Right hindlimb (tissue), 1 donor: ENCODE results near the gene ETS2.

Experiments used
- DNase-seq: peaks from one replicate; pipeline ENCODE4 v3.0.0-alpha.2; 2018

Gene ETS2

DNA sequence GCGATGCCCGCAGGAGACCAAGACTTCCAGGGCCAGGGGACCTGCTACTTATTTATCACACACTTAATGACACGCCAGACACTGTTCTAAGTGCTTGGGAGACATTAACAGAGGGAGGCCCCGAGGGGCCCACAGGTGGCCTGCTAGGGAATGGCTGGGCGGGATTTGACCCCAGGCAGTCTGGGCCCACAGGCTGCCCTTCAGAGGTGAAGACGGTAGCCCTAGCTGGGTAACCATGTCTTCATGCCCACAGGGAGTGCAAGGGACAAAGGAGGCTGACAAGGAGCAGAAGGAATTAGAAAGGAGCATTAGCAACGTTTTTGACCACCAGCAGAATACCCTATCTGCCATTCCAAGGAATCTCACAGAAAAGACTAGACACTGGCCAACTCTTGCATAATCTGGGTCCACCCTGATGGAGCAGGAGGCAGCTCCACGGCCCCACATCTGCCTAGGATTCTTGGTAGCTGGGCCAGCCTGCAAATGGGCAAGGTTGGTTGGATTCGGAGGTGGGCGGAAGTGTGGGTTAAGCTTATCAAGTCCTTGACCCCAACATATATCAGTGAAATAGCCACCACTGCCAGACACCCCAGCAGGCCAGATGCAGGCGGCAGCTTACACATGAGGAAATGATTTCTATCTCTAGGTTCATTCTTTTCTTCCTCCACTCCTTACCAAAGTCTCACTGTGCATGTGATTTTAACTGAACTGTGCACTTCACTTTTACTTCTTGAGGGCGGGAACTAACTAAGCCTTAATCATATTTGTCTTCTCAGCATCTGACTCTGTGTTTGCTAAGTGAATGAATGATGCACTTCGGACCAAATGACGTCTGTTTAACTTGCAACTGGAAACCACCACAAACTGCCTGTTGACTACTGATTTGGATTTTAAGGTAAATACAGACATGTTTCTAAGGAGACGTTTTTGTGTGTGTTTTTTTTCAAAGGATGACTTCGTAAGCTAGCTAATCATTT, 3.4 kb upstream of the ETS2 start:
- DNase-seq = no peak

DNA sequence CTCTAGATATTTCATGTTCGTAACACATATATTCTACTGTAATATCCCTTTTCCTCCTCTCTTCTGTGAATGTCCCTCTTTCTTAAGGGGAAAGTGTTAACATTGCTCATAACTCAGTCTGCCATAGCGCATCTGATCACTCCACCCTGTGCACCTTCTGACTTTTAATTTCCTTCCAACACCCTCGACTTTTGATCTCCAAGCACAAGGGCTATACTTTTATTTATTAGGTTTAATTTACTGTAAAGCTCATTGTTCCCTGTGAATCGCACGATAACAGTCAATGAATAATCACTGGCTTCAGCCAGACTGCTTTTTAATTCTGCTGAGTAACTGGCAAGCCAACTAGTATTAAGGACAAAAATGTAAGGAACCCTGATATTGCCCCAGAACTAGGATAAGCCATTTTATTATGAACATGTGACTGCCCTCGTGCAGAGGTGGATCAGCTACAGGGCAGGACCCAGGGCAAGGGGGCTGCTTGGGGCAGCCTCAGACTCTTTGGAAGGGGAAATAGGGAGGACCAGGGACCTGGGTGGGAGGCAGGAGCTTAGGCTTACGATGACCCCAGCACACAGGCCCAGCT, 2.6 kb upstream of the ETS2 start:
- no peak for DNase-seq

DNA sequence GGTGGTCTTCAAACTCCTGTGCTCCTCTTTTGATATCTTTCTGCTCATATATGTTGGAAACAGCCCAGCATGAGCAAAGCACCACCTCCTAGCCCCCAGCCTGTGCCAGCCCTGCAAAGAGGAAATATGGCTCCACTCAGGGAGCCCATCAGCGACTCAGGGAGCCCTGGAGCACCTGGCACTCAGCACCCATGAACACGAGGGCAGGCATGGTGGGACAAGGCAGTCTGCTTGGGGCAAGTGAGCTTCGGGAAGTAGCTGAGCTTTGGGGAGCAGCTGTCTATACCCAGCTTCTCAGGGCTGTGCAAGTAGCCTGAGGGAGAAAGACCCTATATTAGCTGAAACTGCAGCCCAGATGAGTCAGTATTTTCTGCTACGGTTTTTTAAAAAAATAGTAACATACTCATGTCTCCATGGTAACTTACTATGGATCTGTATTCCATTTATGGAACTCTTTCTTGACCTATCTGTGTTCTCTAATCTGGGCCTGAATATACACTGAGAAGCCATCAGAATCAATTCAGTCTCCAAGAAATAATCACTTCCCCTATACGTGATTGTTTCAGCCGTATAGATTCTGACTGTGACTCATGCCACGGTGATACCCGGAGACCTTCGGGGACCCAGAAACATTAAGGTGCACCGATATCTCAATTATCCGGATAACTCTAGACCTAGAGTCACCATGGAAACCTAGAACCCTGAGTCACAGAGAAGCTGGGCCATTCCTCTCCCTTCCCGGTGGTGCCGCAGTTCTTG, 1.5 kb upstream of the ETS2 start:
- no peak for DNase-seq

DNA sequence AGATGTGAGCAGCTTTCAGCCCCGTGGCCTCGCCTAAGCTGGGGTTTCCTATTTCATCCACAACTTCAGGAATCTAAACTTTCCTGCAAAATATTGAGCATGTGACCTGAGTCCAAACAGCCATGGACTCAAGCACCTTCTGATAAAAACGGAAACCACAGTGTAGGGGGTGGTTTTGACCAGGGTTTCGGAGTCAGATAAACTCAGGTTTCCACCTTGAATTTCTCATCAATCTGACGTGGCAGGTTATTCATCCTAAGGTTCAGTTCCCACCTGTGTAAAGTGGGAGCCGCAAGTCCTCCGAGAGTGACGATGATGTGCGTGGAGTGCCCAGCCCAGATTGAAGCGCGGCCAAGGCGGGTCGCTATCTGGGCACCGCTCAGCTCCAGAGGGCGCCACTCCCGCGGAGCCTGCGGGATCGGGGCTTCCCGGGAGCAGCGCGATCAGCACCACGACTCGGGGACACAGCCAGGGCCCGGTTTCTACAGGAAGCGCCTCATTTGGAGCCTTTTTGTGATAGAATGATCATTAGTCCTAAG, 871 bp upstream of the ETS2 start:
- DNase-seq = peak; percentile 79

DNA sequence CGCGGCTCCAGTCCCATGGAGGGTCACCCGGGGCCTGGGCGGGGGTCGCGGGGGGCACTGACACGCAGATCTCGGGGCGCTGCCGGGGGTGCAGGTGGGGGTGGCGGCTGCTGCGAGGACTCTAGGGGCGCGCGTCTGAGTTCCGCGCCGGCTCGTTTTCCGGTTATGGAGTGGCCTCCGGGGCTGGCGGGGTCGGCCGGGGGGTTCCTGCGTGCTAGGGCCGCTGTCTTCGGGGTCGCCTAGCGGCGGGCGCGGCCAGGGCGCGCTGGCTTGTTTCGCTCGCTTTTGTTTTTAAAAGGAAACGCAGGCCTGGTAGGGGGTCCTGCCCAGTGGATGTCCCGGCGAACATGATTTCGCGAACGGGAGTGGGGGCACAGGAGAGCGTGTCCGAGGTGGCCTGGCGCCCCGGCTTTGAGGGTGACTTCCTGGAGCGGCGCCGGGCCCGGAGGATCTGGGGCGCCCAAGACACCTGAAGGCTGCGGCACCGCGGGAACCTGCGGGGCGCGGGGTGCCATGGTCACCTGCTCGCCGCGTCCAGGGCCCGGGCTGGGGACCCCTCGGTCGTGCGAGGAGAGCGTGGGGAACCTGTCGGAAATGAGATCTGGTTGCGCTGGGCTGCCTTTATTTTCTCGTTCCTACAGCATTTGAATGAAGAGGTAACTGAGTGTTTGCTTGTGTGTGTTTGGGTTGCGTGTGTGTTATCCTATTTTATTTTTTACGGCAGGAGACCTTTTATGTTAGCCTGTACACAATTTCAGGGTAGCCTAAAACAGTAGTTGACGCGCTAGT, 618 bp downstream of the ETS2 start:
- peak; percentile 69 for DNase-seq

DNA sequence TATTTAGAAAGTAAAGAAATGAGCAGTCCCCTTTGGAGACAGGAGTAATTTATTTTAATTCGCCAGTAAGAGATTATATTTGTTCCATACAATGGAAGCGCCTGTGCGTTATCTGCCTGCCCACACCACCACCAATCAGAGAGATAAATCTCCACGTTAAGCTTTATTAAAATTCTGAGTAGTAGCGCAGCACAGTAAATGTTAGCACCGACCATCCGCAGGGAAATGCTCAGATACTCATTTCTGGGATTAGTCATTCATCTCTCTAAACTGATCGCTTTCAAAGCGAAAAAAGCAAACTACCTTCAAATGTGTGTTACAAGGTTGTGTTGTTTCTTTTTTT, 1.2 kb downstream of the ETS2 start:
- no peak for DNase-seq

DNA sequence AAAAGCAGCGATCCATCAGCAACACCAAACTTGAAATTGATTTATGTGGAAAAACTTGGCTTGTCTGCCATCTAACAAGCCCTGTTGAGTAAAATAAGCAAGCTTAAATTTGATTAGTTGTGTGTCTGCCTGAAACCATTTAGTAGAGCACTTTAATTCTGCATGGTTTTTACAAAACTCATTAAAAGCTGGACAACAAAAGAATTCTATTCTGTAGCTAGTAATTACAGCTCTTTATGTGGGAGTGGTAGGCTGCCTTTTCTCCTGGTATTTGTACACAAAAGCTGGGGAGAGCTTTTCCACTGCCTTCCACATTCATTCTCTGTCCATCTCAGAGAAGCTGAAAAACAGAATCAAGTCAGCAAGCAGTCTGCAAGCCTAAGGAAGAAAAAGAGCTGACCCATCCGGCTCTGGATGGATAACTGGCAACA, 1.7 kb downstream of the ETS2 start:
- DNase-seq = no peak

DNA sequence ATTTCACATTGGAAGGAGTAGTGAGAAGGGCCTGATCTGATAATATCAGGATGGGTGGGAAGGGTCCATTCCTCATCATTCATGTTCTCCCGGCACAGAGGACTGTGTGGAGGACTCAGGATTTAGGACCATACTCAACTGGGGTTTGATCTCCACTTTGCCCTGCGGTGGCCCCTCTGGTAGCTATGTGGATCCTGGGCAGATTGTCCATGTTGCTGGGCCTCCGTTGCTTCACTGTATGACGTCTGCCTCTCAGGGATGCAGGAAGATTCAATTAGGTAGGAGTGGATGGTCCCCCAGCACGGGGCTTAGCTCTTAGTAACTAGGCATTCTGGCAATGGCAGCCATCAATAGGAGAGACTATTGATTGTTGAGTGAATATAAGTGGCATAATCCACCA, 2.3 kb downstream of the ETS2 start:
- no peak for DNase-seq

DNA sequence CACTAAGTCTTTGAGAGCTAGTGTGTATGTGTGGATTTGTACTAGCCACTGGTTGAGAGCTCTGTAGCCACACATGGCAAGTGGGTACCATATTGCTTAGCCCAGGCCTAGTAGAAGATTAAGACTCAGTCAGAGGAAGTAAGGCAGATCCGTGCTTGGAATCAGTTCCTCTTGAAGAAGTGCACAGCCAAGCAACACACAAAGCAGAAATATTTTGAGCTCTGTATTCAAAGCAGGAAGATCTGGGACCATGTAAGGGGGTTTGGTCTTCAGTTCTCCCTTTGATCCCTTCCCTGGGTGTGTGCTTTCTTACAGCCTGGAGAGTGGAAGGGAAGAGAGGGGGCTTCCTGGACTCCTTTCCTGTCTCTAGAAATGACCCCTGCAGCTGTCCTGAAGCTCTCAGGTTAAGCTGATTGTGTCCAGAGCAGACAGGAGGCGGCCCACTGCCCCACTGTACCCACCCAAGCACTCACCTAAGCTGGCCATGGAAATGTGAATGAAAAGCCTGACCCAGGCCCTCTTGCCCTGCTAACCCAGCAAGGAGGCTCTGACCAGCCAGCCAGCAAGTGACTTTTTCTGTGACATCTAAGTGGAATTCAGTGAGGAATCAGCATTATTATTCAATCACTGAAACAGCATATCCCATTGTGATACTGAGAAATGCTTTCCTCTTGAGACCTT, 3.6 kb downstream of the ETS2 start:
- no peak for DNase-seq

DNA sequence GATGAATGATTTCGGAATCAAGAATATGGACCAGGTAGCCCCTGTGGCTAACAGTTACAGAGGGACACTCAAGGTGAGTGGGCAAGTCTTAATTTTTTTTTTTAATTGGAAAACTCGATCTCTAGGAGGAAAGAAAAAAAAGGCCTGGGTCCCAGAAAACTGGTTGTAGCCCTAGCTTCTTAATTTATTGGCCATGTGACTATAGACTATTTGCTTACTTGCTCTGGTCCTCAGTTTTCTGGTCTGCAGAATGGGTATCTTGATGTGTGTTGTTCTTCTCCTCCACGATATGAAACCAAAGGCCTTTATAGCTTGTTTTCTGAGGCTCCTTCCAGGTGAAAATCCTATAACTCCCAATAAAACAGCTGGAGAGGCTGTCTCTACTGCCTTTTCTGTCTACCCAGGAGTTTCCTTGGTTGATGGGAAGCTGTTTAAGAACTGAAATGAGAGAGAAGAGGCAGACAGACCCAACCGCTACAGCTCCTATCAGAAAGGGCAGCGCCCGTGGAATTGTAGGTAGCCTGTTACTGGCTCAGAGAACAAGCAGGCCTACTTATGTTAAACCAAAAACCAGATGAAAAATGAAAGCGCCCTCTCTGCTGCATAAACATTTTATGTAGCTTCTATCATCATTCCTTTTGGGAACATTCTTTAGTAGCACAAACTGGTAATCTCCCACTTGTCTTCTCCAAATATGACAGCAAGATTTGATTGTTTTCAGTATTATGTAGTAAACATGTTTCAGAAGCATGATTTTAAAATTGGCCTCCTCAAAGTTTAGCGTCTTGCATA, 4.5 kb downstream of the ETS2 start:
- DNase-seq = no peak

DNA sequence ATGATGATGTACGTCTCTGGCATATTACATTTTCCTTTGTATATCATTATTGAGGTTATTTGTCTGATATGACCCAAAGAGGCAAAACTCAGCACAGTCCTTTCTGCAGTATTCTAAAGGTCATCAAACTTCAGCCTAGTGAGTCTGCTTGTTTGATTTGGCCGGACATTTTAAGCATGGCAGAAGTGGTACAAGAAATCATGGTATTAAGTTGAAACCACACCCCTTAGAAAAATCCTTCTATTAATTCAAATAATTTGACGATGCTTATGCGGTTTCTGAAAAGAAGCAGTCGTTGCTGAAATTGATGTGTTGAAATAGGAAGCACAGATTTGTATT, 5.1 kb downstream of the ETS2 start:
- no peak for DNase-seq

DNA sequence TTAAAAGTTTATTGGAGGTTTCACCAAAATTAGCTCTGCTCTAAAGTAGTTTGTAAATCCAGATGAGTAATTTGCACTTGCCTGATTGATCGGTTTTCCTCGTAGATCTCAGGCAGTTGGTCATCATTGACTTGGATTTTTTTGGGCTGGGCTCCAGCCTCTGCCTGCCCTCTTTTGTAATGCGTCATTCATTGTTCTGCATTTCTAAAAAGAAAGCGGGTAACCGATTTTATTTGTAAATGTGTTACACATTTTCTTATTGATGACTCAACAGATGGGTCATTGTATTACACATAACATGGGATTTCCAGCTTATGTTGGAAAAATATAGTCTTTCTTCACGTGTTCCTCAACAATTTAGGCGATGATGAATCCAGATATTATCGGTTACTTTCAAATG, 5.5 kb downstream of the ETS2 start:
- DNase-seq = no peak

DNA sequence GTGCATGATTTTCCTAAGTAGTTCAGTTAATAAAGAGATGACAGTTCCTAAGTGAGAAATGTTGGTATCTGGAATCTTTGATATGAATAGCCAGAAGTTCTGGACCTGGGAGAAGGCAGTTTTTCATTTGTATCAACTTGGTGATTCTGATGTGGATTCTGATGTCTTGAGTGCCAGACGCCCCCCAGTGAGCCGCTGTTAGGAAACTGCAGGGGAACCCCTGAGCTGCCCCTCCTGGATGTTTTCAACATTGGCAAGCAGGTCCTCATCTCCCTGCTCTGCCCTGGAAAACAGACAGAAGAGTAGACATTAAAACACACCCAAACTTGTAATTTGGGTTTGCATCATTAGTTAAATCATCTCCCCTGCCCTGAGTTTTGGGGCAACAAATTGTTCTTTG, 7.4 kb downstream of the ETS2 start:
- DNase-seq = no peak

DNA sequence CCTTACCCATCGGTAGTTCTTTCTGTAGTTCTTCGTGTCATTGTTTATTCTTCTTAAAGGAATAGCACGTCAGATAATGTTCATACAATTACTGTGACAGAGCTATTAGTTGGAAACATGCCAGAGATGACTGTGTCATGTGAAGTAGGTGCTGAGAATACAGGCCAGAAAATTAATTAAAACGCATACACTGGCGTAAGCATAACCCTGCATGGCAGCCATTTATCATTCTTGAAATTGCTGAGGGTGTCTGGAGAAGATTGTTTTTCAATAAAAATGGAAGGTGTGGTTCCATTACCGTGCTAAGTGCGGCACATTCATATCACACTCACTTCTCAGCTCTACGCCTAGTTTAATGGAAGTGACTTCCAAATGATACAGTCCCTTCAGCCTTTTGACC, 7.8 kb downstream of the ETS2 start:
- no peak for DNase-seq

DNA sequence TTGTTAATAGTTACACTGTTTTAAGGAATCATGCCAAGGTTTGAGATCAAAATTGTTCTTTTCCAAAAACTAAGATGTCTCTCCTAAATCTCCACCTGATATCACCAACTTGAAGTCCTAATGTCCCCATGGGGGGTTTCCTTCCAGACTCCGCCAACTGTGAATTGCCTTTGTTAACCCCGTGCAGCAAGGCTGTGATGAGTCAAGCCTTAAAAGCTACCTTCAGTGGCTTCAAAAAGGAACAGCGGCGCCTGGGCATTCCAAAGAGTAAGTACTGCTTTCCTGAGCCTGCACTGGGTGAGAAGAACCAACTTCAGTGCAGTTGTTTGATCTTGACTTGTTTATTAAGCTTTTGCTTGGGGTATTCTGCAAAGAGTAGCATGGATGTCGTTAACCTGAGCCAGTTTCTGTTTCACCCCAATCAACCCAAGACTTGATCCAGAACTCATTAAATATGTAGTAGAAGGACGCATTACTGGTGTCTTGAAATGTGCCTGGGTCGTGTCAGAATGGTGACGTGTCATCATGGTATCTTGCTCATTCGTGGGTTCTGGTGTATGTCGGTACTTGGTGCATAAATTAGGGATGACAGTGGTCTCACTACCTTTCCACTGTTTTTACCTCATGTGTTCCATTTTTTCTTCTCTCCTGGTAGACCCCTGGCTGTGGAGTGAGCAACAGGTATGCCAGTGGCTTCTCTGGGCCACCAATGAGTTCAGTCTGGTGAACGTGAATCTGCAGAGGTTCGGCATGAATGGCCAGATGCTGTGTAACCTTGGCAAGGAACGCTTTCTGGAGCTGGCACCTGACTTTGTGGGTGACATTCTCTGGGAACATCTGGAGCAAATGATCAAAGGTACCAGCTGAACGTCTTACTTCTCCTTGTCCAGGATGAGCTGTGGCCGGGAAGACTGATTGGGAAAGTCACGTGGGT, 8.7 kb downstream of the ETS2 start:
- no peak for DNase-seq

DNA sequence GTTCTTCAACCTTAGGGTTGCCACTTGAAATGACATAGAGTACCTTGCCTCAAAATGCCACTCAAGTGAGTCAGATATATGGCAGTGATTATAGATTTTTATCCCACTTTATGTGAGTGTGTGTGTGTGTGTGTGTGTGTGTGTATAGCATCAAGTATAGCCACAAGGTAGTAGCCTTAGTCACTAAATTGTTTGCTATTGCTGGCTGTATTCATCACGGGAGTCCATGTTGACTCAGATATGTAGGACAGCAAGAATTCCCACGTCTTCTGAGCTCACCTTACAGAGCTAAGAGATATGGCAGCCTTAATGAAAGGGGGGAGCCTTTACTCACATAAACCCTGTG, 9.3 kb downstream of the ETS2 start:
- DNase-seq = no peak

DNA sequence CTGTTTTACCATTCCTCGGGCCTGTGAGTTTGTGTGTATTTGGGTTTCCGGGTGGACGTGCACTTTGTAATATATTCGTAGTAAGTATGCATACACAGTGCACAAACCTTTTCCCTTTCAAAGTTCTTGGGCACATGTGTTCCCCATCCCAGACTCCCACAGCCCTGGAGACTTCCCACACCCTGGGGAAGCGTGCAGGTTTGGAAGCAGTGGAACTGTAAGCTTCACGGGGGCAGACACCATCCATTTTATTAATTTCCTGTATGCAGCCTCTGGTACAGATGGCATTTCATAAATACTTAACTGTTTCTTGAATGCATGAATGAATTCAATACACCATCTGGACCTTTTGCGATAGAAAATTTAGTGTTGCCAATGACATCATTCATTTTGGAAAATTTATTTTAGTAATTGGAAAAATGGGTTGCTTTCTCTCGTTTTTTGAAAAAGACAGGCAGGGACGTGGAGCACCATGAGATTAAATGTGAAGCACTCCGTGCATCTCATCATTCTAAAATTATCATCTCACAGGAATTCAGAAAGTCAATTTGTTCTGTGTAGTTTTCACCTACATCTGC, 10.8 kb downstream of the ETS2 start:
- DNase-seq = no peak

DNA sequence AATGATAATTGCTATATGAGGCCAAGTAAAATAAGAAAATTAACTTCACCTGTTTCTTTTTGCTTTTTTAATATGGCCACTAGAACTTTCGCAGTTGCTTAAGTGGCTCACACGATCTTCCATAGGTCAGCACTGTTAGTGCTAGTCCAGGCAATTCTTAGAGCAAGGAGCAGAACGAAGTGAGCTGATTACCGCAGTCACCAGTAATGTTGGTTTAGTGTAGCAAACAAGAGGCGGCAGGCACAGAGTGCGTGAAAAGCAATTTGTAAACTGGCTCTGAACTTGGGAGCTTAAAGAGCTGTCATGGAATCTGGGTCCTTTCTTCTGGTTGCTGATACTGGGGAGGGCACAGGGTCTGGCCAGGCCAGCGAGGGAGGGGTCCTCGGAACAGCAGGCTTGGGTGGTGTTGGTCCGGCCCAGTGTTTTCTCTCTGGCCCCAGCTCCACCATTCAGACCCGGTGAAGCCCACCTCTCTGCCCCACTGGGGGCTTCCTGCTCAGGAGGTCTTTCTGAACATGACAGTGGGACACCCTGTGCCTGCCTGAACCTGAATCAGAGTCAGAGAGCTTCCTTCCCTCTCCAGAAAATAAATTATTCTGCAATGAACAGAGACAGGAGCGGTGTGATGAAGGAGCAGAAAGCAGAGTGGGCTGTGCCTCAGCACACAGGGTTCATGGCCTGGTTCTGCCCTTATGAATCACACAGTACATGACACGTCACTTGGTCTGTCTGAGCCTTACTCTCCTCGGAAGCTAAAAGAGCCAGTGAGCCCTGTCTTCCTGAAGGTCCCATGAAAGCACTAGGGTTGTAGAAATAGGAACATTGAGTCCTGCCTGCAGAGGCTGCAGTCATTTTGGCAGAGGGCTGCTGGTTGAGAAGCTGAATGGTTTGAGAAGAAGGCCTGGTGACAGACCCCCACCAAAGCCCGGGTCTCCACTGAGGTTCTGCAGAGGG, 11.9 kb downstream of the ETS2 start:
- DNase-seq = no peak

DNA sequence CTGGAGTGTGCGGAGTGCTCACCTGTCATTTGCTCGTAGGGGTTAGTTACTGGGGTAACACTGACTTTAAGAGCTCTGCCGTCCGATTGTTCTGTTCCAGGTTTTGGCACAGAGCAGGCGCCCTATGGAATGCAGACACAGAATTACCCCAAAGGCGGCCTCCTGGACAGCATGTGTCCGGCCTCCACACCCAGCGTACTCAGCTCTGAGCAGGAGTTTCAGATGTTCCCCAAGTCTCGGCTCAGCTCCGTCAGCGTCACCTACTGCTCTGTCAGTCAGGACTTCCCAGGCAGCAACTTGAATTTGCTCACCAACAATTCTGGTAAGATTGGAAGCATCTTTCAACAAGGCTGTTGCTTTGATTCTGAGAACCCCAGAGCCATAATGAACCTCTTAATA, 12.6 kb downstream of the ETS2 start:
- no peak for DNase-seq
